GM12878 (cell line): ENCODE results near the gene GCK. TPM values are rescaled to one million over a fixed set of nuclear protein-coding genes. Genes with fewer than 3 reads are reported as not detected.

Source experiments
- ATAC-seq: fragments of 200-7000 bp; cut with Tn5 transposase; 3 replicates; pipeline ENCODE4 v1.9.1; 2020; ENCODE audit warnings: mild to moderate bottlenecking, moderate library complexity
- BruUV-seq: library from RNA; stranded (reverse); fragments of 400-500 nt; replicated peaks from 2 replicates; lab custom pipeline; 2021; lab: Mats Ljungman, UMichigan
- CTCF ChIA-PET: fragments of 300-600 bp; sonication (Branson Sonifier 250); formaldehyde crosslinking; extraction: SDS; loops from one replicate; lab custom pipeline; 2021; ENCODE audit warnings: inconsistent platforms; lab: Yijun Ruan, JAX
- POLR2A ChIA-PET: fragments of 350-600 bp; formaldehyde crosslinking; extraction: SDS; loops from one replicate; lab custom pipeline; 2021; ENCODE audit warnings: inconsistent platforms; lab: Charles Lee
- RAD21 ChIA-PET: fragments of 300-600 bp; sonication (Branson Sonifier 250); formaldehyde crosslinking; loops from one replicate; lab custom pipeline; 2023; ENCODE audit warnings: antibody characterized with exemption; ENCODE audit not compliant: unreplicated experiment; lab: Charles Lee
- SMC1A ChIA-PET: fragments of 300-600 bp; sonication (Branson Sonifier 250); formaldehyde crosslinking; loops from one replicate; lab custom pipeline; 2023; ENCODE audit not compliant: unreplicated experiment, uncharacterized antibody; lab: Charles Lee
- DNase-seq: peaks from one replicate; pipeline ENCODE4 v3.0.0-alpha.2; 2011; ENCODE audit warnings: low read depth, low spot score
- FAIRE-seq: peaks from 3 replicates; lab custom pipeline; 2011; peaks lifted over from hg19 to GRCh38; lab: Jason Lieb, UNC
- H2AFZ ChIP-seq: 2 replicates; pipeline ENCODE4 v1.6.0; 2011; ENCODE audit warnings: low read depth, low read length, control low read depth; ENCODE audit not compliant: control insufficient read depth
- H3K27ac ChIP-seq: 2 replicates; pipeline ENCODE4 v1.5.1; 2011; ENCODE audit warnings: control low read depth; ENCODE audit not compliant: control insufficient read depth, insufficient read depth
- H3K27me3 ChIP-seq, 2 experiments: replicated peaks in 1 of 2; 2 replicates each; pipeline versions ENCODE4 v1.6.0 to v1.6.1; 2011; ENCODE audit warnings: low read length in 1 of 2; ENCODE audit not compliant: control insufficient read depth in 2 of 2, insufficient read depth in 2 of 2
- H3K36me3 ChIP-seq, 2 experiments: 2 replicates each; pipeline ENCODE4 v1.5.1; 2011; ENCODE audit warnings: low read length in 1 of 2; ENCODE audit not compliant: control insufficient read depth in 2 of 2, insufficient read depth in 2 of 2
- H3K4me1 ChIP-seq: 2 replicates; pipeline ENCODE4 v1.6.1; 2011; ENCODE audit warnings: mild to moderate bottlenecking, low read length, moderate library complexity, mixed read lengths; ENCODE audit not compliant: control insufficient read depth, insufficient read depth
- H3K4me2 ChIP-seq: 2 replicates; pipeline ENCODE4 v1.6.0; 2011; ENCODE audit warnings: control low read depth; ENCODE audit not compliant: control insufficient read depth, insufficient read depth
- H3K4me3 ChIP-seq: fragments of 200-600 bp; sonication (generic); 2 replicates; pipeline ENCODE4 v1.5.1; 2016
- H3K79me2 ChIP-seq: 2 replicates; pipeline ENCODE4 v1.6.0; 2011; ENCODE audit warnings: low read length; ENCODE audit not compliant: control insufficient read depth, insufficient read depth
- H3K9ac ChIP-seq: 2 replicates; pipeline ENCODE4 v1.8.0; 2011; ENCODE audit warnings: low read length, control low read depth, mixed read lengths; ENCODE audit not compliant: control insufficient read depth, insufficient read depth
- H3K9me3 ChIP-seq: replicated peaks from 3 replicates; pipeline ENCODE4 v1.5.1; 2011; ENCODE audit warnings: mild to moderate bottlenecking, low read length; ENCODE audit not compliant: control insufficient read depth, insufficient read depth
- H4K20me1 ChIP-seq: 2 replicates; pipeline ENCODE4 v1.6.0; 2011; ENCODE audit not compliant: control insufficient read depth, insufficient read depth
- CUX1 ChIP-seq: IDR thresholded peaks from 2 replicates; pipeline ENCODE4 v1.6.1; 2012; ENCODE audit warnings: improper control_type of control experiment, low read depth, low read length; ENCODE audit not compliant: insufficient replicate concordance
- HDAC2 ChIP-seq: fragments of 200-600 bp; sonication (generic); IDR thresholded peaks from 2 replicates; pipeline ENCODE4 v1.6.1; 2017
- IKZF1 ChIP-seq: fragments of 450-650 bp; conservative IDR thresholded peaks from 2 replicates; pipeline ENCODE4 v1.6.1; 2017; ENCODE audit warnings: antibody characterized with exemption, mild to moderate bottlenecking
- IRF5 ChIP-seq: fragments of 450-650 bp; IDR thresholded peaks from 2 replicates; pipeline ENCODE4 v1.6.1; 2017; ENCODE audit warnings: borderline replicate concordance
- WGBS: methylation state at CpG from one replicate; pipeline ENCODE4 v1.1.6; 2016; ENCODE audit warnings: low lambda C conversion rate; ENCODE audit not compliant: insufficient replicate concordance, insufficient coverage; ENCODE audit errors: missing lambda C conversion rate; 5-methylcytosine and 5-hydroxymethylcytosine counted together
- in situ Hi-C: fragments of 300-500 bp; cut with MboI; formaldehyde crosslinking; loops from 9 replicates; pipeline ENCODE4 v1.14.3; 2018; ENCODE audit warnings: mixed read lengths
- intact Hi-C: fragments of 100-400 bp; cut with micrococcal nuclease; formaldehyde crosslinking; loops from one replicate; pipeline ENCODE4 v1.14.2; 2022; ENCODE audit not compliant: unreplicated experiment
- polyA plus RNA-seq, 11 experiments: library from polyadenylated mRNA; depleted of rRNA in 4 of 11; unstranded in 6 of 11; stranded (reverse) in 5 of 11; fragments of >200 nt; fragmentation: Nextera tagmentation in 4 of 11; fragmentation: Illumina TruSeq in 1 of 11; extraction: Ambion mirVana in 4 of 11; extraction: Trizol in 1 of 11; gene quantifications; 1 replicate in 1 of 11; 2 replicates in 10 of 11; pipeline versions ENCODE4 v1.2.1 to v1.2.3, GENCODE V29; 2011 to 2016; ENCODE audit warnings: inconsistent platforms in 2 of 11, missing spikeins in 2 of 11, low read depth in 1 of 11
- total RNA-seq, 4 experiments: library from RNA; depleted of rRNA in 3 of 4; stranded (reverse); fragments of >200 nt in 3 of 4; fragmentation: Illumina TruSeq in 1 of 4; extraction: Trizol in 1 of 4; gene quantifications; 2 replicates each; pipeline versions ENCODE4 v1.2.1 to v1.2.3, GENCODE V29; 2013 to 2021

GCK gene
- total and polyA plus RNA-seq, 10 of the 15 experiments (the other 5 are each of a cell fraction or from before 2014, with no cell fraction given): 0.06 to 0.16 TPM; not detected in 8

- no peak for TF ChIP-seq HDAC2
- TF ChIP-seq CUX1: no peak
- no peak for TF ChIP-seq IRF5
- TF ChIP-seq IKZF1: no peak
- no peak for FAIRE-seq
- DNase-seq: no peak
- intact Hi-C loops: no loop called here
- H3K4me1 ChIP-seq: no peaks in the 10 kb centered on the region
- H3K4me3 ChIP-seq: no peak overlapping the region
- RAD21 ChIA-PET: interaction anchor here (1.2 kb wide), 1 partner anchor 11 kb away, joined by 4 read pairs; no protein-coding TSS in a partner anchor
- no peaks in the 10 kb centered on the region for H4K20me1 ChIP-seq
- POLR2A ChIA-PET: no interaction called here
- no peak overlapping the region for H3K4me2 ChIP-seq
- H3K27me3 ChIP-seq: no peaks in the 10 kb centered on the region
- CTCF ChIA-PET: interaction anchor here (0.7 kb wide), 1 partner anchor 633 kb away, joined by 3 read pairs; no protein-coding TSS in a partner anchor
- H2AFZ ChIP-seq: no peak overlapping the region
- no peaks in the 10 kb centered on the region for H3K36me3 ChIP-seq
- no TSS peak for BruUV-seq
- no peaks in the 10 kb centered on the region for H3K79me2 ChIP-seq
- ATAC-seq: no peak
- in situ Hi-C loops: no loop called here
- 44% methylated on average over 4 of the region's 4 CpGs for WGBS
- SMC1A ChIA-PET: interaction anchor here (0.8 kb wide), 1 partner anchor 236 kb away, joined by 3 read pairs; no protein-coding TSS in a partner anchor
- H3K9me3 ChIP-seq: no peaks in the 10 kb centered on the region
- no peak overlapping the region for H3K27ac ChIP-seq
- H3K9ac ChIP-seq: no peak overlapping the region
Observed at GRCh38 chr7:44142028-44142427, 47.2 kb downstream of the GCK start.
